IMR-90 (cell line): ENCODE measurements around the gene RFTN1. TPM values are rescaled to one million over a fixed set of nuclear protein-coding genes. Genes with fewer than 3 reads are reported as not detected.

ENCODE experiments used
- ATAC-seq: fragments of 200-7000 bp; cut with Tn5 transposase; 2 replicates; pipeline ENCODE4 v1.9.1; 2020; ENCODE audit warnings: low read depth, mild to moderate bottlenecking, moderate library complexity
- BruUV-seq: library from RNA; stranded (reverse); fragments of 400-500 nt; replicated peaks from 2 replicates; lab custom pipeline; 2021; lab: Mats Ljungman, UMichigan
- CTCF ChIA-PET: fragments of 300-600 bp; formaldehyde crosslinking; extraction: SDS; loops from one replicate; lab custom pipeline; 2021; ENCODE audit warnings: antibody characterized with exemption; lab: Yijun Ruan, JAX
- POLR2A ChIA-PET: fragments of 300-600 bp; sonication (Branson Sonifier 250); formaldehyde crosslinking; loops from one replicate; lab custom pipeline; 2022; ENCODE audit warnings: antibody characterized with exemption; ENCODE audit not compliant: unreplicated experiment; lab: Charles Lee
- DNase-seq: peaks from one replicate; pipeline ENCODE4 v3.0.0; 2013
- H2AFZ ChIP-seq: replicated peaks from 2 replicates; pipeline ENCODE3; 2013; ENCODE audit warnings: low read length, mild to moderate bottlenecking; ENCODE audit not compliant: poor library complexity
- H2AK5ac ChIP-seq: 2 replicates; pipeline ENCODE4 v1.6.1; 2013; ENCODE audit warnings: low read depth, low read length, inconsistent platforms
- H2AK9ac ChIP-seq: replicated peaks from 2 replicates; pipeline ENCODE3; 2013; ENCODE audit warnings: mild to moderate bottlenecking, low read depth, low read length, moderate library complexity; ENCODE audit not compliant: poor library complexity
- H2BK120ac ChIP-seq: 2 replicates; pipeline ENCODE4 v1.6.1; 2013; ENCODE audit warnings: low read depth, low read length, inconsistent platforms
- H2BK15ac ChIP-seq: 3 replicates; pipeline ENCODE4 v1.6.1; 2013; ENCODE audit warnings: low read depth, low read length, inconsistent platforms
- H2BK20ac ChIP-seq: 2 replicates; pipeline ENCODE4 v1.6.1; 2013; ENCODE audit warnings: low read depth, mild to moderate bottlenecking, inconsistent platforms, low read length, moderate library complexity
- H2BK5ac ChIP-seq: 2 replicates; pipeline ENCODE4 v1.6.1; 2013; ENCODE audit warnings: mild to moderate bottlenecking, low read depth, low read length, inconsistent platforms; ENCODE audit not compliant: poor library complexity, severe bottlenecking
- H3K14ac ChIP-seq: replicated peaks from 2 replicates; pipeline ENCODE4 v1.6.1; 2013; ENCODE audit warnings: low read depth, low read length, inconsistent platforms
- H3K18ac ChIP-seq: 2 replicates; pipeline ENCODE4 v1.6.1; 2013; ENCODE audit warnings: low read depth, low read length, control low read depth
- H3K23ac ChIP-seq: 2 replicates; pipeline ENCODE4 v1.6.1; 2013; ENCODE audit warnings: low read depth, low read length, inconsistent platforms
- H3K27ac ChIP-seq: 2 replicates; pipeline ENCODE4 v1.5.1; 2013; ENCODE audit warnings: mild to moderate bottlenecking, control low read depth, low read length; ENCODE audit not compliant: insufficient read depth
- H3K27me3 ChIP-seq: 2 replicates; pipeline ENCODE4 v1.6.1; 2013; ENCODE audit warnings: low read length; ENCODE audit not compliant: control insufficient read depth, insufficient read depth
- H3K36me3 ChIP-seq: 2 replicates; pipeline ENCODE4 v1.6.1; 2013; ENCODE audit warnings: low read length, mixed read lengths; ENCODE audit not compliant: control insufficient read depth, insufficient read depth
- H3K4ac ChIP-seq: 2 replicates; pipeline ENCODE4 v1.6.1; 2013; ENCODE audit warnings: low read depth, low read length, inconsistent platforms
- H3K4me1 ChIP-seq: 2 replicates; pipeline ENCODE4 v1.6.1; 2013; ENCODE audit warnings: low read length, mixed read lengths; ENCODE audit not compliant: control insufficient read depth, insufficient read depth
- H3K4me2 ChIP-seq: 2 replicates; pipeline ENCODE4 v1.6.1; 2013; ENCODE audit warnings: low read depth, mild to moderate bottlenecking, control low read depth, low read length, moderate library complexity
- H3K4me3 ChIP-seq: 2 replicates; pipeline ENCODE4 v1.5.1; 2013; ENCODE audit warnings: low read depth, mild to moderate bottlenecking, control low read depth, low read length, moderate library complexity; ENCODE audit not compliant: insufficient read depth
- H3K56ac ChIP-seq: 2 replicates; pipeline ENCODE4 v1.6.1; 2013; ENCODE audit warnings: low read length, inconsistent platforms; ENCODE audit not compliant: insufficient read depth; ENCODE audit errors: extremely low read depth
- H3K79me1 ChIP-seq, 2 experiments: 2 replicates each; pipeline ENCODE4 v1.6.1; 2013; ENCODE audit warnings: low read length in 2 of 2, inconsistent platforms in 1 of 2, low read depth in 1 of 2
- H3K9ac ChIP-seq: 2 replicates; pipeline ENCODE4 v1.6.1; 2013; ENCODE audit warnings: low read depth, low read length, control low read depth
- H3K9me1 ChIP-seq: 2 replicates; pipeline ENCODE4 v1.6.1; 2013; ENCODE audit warnings: low read length, inconsistent platforms; ENCODE audit not compliant: insufficient read depth
- H3K9me3 ChIP-seq: 2 replicates; pipeline ENCODE4 v1.6.1; 2013; ENCODE audit warnings: low read length; ENCODE audit not compliant: control insufficient read depth, insufficient read depth
- H4K20me1 ChIP-seq: 2 replicates; pipeline ENCODE4 v1.6.1; 2013; ENCODE audit warnings: low read length, inconsistent platforms; ENCODE audit not compliant: insufficient read depth
- H4K5ac ChIP-seq: 2 replicates; pipeline ENCODE4 v1.6.1; 2013; ENCODE audit warnings: mild to moderate bottlenecking, low read depth, low read length, control low read depth
- H4K8ac ChIP-seq, 2 experiments: 2 replicates each; pipeline ENCODE4 v1.6.1; 2013; ENCODE audit warnings: low read depth in 2 of 2, low read length in 2 of 2, control low read depth in 1 of 2, inconsistent platforms in 1 of 2
- H4K91ac ChIP-seq: 2 replicates; pipeline ENCODE4 v1.6.1; 2013; ENCODE audit warnings: low read depth, low read length, inconsistent platforms; ENCODE audit not compliant: insufficient read depth
- BHLHE40 ChIP-seq: fragments of 150-350 bp; IDR thresholded peaks from 2 replicates; pipeline ENCODE4 v1.6.1; 2016; ENCODE audit warnings: mild to moderate bottlenecking, low read depth, low read length
- CEBPB ChIP-seq: IDR thresholded peaks from 2 replicates; pipeline ENCODE4 v1.6.1; 2012; ENCODE audit warnings: low read depth, low read length, improper control_type of control experiment
- CHD1 ChIP-seq: IDR thresholded peaks from 2 replicates; pipeline ENCODE4 v1.6.1; 2012; ENCODE audit warnings: low read depth, low read length, improper control_type of control experiment
- CTCF ChIP-seq: conservative IDR thresholded peaks from 2 replicates; pipeline ENCODE4 v1.5.1; 2012; ENCODE audit warnings: mild to moderate bottlenecking, low read depth, low read length, improper control_type of control experiment
- ELK1 ChIP-seq: fragments of 150-350 bp; IDR thresholded peaks from 2 replicates; pipeline ENCODE4 v1.6.1; 2016; ENCODE audit warnings: low read depth, mild to moderate bottlenecking, low read length, moderate library complexity, borderline replicate concordance
- FOS ChIP-seq: fragments of 150-350 bp; IDR thresholded peaks from 2 replicates; pipeline ENCODE4 v1.6.1; 2016; ENCODE audit warnings: low read depth, low read length
- MAFK ChIP-seq: IDR thresholded peaks from 2 replicates; pipeline ENCODE4 v1.6.1; 2012; ENCODE audit warnings: low read depth, low read length, improper control_type of control experiment
- MAZ ChIP-seq: IDR thresholded peaks from 2 replicates; pipeline ENCODE4 v1.6.1; 2012; ENCODE audit warnings: low read depth, mild to moderate bottlenecking, low read length, improper control_type of control experiment, moderate library complexity, borderline replicate concordance
- NFE2L2 ChIP-seq: fragments of 150-350 bp; IDR thresholded peaks from 2 replicates; pipeline ENCODE4 v1.6.1; 2016; ENCODE audit warnings: low read depth, mild to moderate bottlenecking, low read length
- RCOR1 ChIP-seq: IDR thresholded peaks from 2 replicates; pipeline ENCODE4 v1.6.1; 2012; ENCODE audit warnings: mild to moderate bottlenecking, low read length, improper control_type of control experiment; ENCODE audit not compliant: insufficient replicate concordance
- SMC3 ChIP-seq: fragments of 150-350 bp; IDR thresholded peaks from 2 replicates; pipeline ENCODE4 v1.6.1; 2016; ENCODE audit warnings: low read depth, mild to moderate bottlenecking, antibody characterized with exemption, low read length, moderate library complexity
- WGBS, 2 experiments: methylation state at CpG; one replicate each; pipeline versions ENCODE4 v1.1.5 to v1.1.7; 2013; ENCODE audit warnings: missing lambda C conversion rate in 2 of 2; ENCODE audit not compliant: insufficient read length in 1 of 2; ENCODE audit errors: extremely low coverage in 2 of 2; 5-methylcytosine and 5-hydroxymethylcytosine counted together
- dilution Hi-C: fragments of 300-500 bp; cut with HindIII; formaldehyde crosslinking; loops from one replicate; pipeline ENCODE4 v1.14.3; 2018; ENCODE audit warnings: low sequenced_read_pairs; ENCODE audit not compliant: unreplicated experiment
- in situ Hi-C: fragments of 300-500 bp; cut with MboI; formaldehyde crosslinking; loops from 3 replicates; pipeline ENCODE4 v1.14.3; 2019; ENCODE audit warnings: low sequenced_read_pairs, inconsistent platforms, mixed read lengths
- intact Hi-C: fragments of 100-400 bp; cut with micrococcal nuclease; formaldehyde crosslinking; loops from 2 replicates; pipeline ENCODE4 v1.10.0; 2022
- polyA plus RNA-seq, 3 experiments: library from polyadenylated mRNA; depleted of rRNA; stranded (reverse); fragments of >200 nt; gene quantifications; 2 replicates each; pipeline ENCODE4 v1.2.3, GENCODE V29; 2012; ENCODE audit warnings: low replicate concordance in 1 of 3
- total RNA-seq: library from RNA; depleted of rRNA; stranded (reverse); fragments of >200 nt; gene quantifications from 2 replicates; pipeline ENCODE4 v1.2.3, GENCODE V29; 2012
- TF ChIP-seq, protein P1 (sequence below): fragments of 150-350 bp; IDR thresholded peaks from 2 replicates; pipeline ENCODE4 v1.6.1; 2017; ENCODE audit warnings: mild to moderate bottlenecking, antibody characterized with exemption, low read length, low read depth

Gene RFTN1
- total and polyA plus RNA-seq, 2 of the 4 experiments (the other 2 are of a cell fraction), result 45.0 to 52.0 TPM

GRCh38 chr3:16460273-16460672 is 53.2 kb downstream of the RFTN1 start:
- Histone ChIP-seq H2BK20ac (no peak overlapping the region), H4K20me1 (peaks cover 8% of the 10 kb centered on the region; the same call in 1 of the 2 replicates), H2AK9ac (no peak overlapping the region), H3K56ac (no peak overlapping the region), H3K9me1 (peaks cover 4% of the 10 kb centered on the region), H4K91ac (no peak overlapping the region), H3K9me3 (no peaks in the 10 kb centered on the region), H2BK120ac (no peak overlapping the region), H3K36me3 (peaks cover 10% of the 10 kb centered on the region), H2BK5ac (no peak overlapping the region), H2AK5ac (no peak overlapping the region), H3K27ac (no peak overlapping the region), H3K14ac (no peak overlapping the region), H3K4me3 (no peak overlapping the region), H3K4ac (no peak overlapping the region), H3K18ac (no peak overlapping the region), H2AFZ (no peak overlapping the region), H3K27me3 (no peaks in the 10 kb centered on the region), H2BK15ac (no peak overlapping the region), H3K79me1 (peaks cover 34 to 58% of the 10 kb centered on the region in 2 experiments), H4K5ac (no peak overlapping the region), H3K23ac (no peak overlapping the region), H3K4me2 (no peak overlapping the region), H4K8ac (no peak overlapping the region), H3K9ac (no peak overlapping the region), H3K4me1 (0 out of 2 replicates have a peak, but pooled peaks cover 2% of the 10 kb centered on the region)
- no CpG with 5 or more reads among the region's 4 CpGs for WGBS, 2 experiments
- ATAC-seq, result no peak
- ChIA-PET CTCF (no interaction called here), POLR2A (no interaction called here)
- dilution Hi-C loops, result no loop called here
- intact Hi-C loops, result no loop called here
- in situ Hi-C loops, result no loop called here
- BruUV-seq, result no TSS peak
- no peak for DNase-seq
- TF ChIP-seq CEBPB (no peak), RCOR1 (no peak), ELK1 (no peak), CHD1 (no peak), NFE2L2 (no peak), BHLHE40 (no peak), SMC3 (no peak), FOS (no peak), MAFK (no peak), CTCF (no peak), MAZ (no peak)
- TF ChIP-seq, protein P1, sequence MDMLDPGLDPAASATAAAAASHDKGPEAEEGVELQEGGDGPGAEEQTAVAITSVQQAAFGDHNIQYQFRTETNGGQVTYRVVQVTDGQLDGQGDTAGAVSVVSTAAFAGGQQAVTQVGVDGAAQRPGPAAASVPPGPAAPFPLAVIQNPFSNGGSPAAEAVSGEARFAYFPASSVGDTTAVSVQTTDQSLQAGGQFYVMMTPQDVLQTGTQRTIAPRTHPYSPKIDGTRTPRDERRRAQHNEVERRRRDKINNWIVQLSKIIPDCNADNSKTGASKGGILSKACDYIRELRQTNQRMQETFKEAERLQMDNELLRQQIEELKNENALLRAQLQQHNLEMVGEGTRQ, result no peak
